GM10847 (cell line): ENCODE results near the gene GKAP1.

Experiments used
- POLR2A ChIP-seq: IDR thresholded peaks from 2 replicates; pipeline ENCODE4 v1.6.1; 2011; ENCODE audit not compliant: insufficient read length; ENCODE audit errors: extremely low read depth

The GKAP1 gene

DNA sequence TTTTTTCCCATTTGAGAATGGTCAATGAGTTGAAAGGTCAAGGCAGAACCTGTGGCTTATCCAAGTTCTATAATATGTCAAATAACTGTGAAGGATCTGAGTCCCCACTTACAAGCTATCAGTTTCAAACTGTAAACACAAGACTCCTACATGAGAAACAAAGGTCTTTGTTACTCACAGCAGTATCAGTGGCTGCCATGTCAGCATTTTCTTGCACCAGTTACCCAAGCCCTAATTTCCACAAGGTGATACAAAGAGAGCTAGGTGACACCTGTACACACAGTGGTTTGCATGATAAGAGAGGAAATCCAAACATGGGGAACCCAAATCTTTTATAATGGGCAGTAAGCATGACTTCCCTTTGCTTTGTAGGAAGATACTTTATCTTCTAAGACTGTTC, 101.8 kb downstream of the GKAP1 start:
- TF ChIP-seq POLR2A, result no peak

DNA sequence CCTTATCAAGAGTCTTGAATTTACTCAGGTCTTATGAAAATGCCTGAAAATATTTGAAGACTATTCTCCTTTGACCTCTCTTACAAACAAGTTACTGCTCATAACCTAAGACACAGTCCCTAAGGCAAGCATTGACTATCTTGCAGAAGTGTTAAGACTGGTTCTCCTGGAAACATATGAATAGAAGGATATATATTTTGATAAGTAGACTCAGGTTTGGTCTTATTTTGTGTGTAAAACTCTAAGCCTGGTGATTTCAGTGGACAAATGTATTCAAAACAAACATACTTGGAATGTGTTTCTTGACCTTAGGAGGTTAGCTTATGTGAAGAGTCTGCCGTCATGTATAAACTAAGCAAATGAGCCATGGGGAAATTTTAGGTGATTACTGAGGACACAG, 102.3 kb downstream of the GKAP1 start:
- TF ChIP-seq POLR2A, result no peak

DNA sequence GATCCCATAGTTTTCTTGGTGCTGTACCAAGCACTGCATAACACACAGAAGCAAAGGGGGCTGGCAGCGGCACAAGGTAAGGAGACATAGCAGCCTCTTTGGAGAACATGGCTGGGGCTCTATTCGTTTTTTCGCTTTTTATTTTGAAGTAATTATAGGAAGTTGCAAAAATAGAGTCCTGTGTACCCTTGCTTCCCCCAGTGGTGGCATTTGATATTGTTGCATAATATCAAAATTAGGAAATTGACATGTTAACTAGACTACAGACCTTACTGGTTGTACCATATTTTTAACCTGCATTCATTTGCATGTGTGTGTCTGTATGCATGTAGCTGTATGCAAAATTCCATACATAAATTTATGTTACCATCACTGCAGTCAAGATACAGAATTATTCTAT, 103.2 kb downstream of the GKAP1 start:
- no peak for TF ChIP-seq POLR2A

DNA sequence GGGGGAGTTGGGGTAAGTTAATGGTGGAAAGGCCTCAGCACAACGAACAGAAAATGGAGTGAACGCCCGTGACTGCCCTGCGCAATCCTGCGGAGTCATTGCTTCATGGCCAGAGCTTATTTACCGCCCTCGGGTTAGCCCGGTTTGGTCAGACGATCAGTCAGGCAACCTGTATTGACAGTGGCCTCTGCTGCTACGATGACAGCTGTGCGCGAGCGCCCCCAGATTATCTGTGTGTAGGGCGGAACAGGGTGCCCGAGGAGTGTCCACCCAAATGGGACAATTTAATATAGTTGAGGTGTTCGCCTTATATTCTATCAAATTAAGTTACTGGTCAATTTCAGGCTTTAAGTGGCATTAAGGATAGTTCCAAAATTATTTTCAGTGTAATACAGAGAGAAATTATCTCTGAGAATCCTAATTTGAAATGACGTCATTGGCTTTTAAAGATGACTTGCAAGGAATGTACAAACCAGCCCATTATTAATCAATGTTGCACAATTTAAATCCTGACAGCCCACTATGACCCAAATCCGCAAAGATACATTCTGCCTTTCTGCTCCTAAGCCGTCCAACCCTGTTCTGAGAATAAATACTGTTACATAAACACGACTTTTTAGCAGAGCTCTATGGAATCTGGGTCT, 108.9 kb downstream of the GKAP1 start:
- TF ChIP-seq POLR2A, result no peak

DNA sequence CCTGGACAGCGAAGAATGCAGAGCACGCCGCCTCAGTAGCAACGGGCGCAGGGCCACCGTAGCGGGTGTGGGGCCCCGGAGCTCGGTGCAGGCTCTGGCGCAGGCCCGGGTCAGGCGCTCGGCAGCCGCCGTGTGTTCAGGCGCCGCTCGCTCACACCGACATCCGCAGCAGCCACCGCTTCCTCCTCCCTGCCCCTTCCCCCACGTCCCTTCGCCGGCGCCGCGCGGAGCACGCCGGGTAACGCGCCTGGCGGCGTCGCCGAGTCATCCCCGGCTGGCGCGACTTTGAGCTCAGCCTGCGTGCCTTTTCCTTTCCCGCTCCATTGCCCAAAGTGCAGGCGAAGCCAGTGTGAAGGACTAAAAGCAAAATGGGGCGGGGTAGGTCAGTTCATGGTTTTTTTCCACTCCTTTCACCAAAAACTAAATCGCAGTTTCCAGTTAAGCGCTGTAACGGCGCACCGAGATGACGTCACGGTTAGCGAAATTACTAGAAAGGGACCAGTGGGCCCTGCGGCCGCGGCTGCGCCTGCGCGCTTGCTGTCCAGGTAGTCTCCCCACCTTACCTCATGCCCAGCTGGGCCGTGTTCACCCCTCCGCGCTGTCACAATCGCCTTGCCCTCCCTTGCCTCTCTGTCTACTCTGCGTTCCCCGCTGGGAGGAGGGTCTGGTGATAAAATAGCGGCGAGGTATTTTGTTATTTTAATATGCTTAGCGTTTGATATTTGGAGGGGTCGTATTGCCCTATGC, 109.6 kb downstream of the GKAP1 start, which contains the start of gene UBQLN1:
Gene UBQLN1 (minus strand): TSS at position 191 of the 747 bp plus-strand sequence. CDS start 279 bp downstream, outside the sequence.
- peak; percentile 77 for TF ChIP-seq POLR2A

DNA sequence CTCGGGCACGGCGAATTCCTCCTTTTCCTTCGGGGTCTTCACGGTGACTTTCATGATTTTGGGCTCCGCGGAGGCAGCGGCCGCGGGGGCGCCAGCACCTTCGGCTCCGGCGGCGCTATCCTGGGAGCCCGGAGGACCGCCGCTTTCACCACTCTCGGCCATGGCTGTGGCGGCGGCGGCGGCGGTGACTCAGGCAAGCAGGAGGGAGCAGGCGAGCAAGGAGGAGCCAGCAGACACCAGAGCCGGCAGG, 110.1 kb downstream of the GKAP1 start:
- no peak for TF ChIP-seq POLR2A

DNA sequence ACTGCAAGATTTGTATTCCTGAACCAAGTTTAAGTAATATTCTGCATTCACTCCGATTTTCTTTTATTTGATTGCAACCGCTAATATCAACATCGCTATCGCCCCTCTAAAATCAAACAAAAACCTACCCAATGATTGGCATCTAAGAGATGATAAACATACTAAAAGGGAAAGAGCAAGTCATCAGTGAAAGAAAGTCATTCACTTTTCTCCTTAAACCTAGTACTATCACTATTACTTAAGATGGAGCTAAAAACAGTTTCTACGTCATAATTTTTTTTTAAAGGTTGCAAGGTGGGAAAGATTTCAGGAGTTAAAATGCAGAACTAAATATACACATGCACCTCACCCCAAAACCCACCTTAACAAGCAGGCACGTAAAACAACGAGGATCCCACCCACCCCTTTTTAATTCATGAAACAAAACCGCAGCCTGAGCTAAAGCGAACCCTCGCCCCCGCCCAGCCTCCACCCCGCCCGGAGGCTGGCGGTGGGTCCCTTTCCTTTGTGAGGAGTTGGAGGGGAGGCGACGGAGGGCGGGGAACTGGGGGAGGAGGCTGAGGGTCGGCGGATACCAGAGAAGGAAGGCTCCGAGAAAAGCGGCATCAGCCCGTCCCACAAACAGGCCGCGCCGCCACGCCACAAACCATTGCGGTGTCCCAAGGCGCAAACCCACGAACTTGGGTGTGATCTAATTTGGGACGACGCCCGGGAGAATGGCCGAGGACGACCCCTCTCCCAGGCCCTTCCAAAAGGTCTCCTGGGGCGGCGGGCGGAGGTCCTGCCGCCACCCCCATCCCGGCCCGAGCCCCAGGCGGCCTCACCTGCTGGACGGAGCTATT, 110.7 kb downstream of the GKAP1 start:
- no peak for TF ChIP-seq POLR2A

DNA sequence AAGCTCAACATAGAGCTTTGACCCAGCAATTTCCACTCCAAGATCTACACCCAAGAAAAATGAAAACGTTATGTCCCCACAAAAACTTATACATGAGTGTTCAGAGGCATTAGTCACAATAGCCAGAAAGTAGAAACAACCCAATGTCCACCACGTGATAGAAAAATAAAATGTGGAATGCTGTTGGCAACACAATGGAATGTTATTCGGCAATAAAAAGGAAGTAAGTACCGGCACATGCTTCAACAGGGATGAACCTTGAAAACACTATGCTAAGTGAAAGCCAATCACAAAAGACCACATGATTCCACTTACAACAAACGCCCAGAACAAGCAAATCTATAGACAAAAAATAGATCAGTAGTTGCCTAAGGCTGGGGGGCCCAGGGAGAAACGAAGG, 115.8 kb downstream of the GKAP1 start:
- TF ChIP-seq POLR2A, result no peak

DNA sequence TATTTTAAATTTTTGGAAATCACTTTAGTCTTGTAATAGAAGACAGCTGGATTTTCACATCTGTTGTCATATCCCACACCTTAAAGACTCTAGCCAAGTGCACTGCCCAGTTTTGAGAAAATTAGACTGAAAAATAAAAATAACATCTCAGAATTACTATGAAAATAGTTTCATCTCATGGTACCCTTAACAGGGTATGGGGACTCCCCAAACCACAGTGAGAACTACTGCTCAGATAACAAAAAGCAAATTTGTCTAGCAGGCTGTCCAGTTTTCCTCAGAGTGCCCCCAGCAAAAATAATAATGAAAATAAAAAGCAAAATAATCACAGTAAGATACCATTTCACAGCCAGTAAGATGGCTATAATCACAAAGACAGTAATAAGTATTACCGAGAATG, 116.3 kb downstream of the GKAP1 start:
- no peak for TF ChIP-seq POLR2A

DNA sequence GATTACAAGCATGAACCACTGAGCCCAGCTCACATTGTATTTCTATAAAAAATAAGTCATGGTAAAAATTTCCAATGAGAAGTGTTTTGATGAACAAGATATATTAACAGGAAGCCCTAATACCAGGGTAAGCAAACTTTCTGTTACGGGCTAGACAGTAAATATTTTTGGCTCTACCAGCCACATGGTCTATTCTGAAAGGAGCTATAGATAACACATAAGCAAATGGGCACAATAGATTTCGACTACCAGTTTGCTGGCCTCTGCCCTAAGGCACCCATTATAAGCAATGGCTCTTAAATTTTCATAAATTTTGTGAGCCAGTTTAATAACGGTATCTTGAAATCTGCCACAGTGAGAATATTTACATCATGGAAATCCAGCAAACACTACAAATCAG, 118.0 kb downstream of the GKAP1 start:
- no peak for TF ChIP-seq POLR2A

DNA sequence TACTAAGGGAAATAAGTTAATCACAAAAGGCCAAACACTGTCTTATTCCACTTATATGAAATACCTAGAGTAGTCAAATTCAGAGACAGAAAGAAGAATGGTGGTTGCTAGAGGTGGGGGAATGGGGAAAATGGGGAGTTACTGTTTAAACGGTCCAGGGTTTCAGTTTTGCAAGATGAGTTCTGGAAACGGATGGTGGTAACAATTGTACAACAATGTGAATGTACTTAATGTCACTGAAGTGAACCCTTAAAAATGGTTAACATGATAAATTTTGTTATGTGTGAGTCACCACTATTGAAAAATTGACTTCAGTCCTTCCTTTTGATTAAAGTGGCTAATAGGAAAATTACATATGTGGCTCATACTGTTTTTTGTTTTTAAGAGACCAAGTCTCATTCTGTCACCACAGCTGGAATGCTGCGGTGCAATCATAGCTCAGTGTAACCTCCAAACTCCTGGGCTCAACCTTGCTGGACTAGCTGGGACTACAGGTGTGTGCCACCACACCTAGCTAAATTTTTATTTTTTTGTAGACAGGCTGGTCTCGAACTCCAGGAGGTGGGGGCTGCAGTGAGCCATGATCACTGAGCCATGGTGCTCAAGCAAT, 118.5 kb downstream of the GKAP1 start:
- TF ChIP-seq POLR2A, result no peak

DNA sequence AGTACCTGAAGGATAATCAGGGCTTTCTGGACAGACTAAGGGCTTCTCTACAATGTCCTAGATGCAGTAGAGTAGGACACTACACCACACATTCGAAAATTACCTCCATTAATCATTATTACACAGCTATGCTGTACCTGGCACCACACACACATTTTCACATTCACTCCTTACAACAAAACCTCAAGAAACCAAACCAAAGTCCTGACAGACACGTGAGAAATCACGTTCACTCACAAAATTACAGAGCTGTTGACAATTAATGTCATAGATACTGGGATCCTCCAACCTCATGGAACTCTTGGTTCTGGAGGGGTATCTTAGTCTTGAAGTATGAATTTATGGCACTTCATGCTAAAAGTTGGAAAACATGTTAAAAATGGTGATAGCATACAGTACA, 126.1 kb downstream of the GKAP1 start:
- no peak for TF ChIP-seq POLR2A
